DMS 273 treated with DMSO at 0.1 percent for 48 hours (cell line): Measurements from ENCODE around the gene GAPVD1.
"Not testable (repeated sequence)": the region's sequence is repeated elsewhere in the genome, so short reads cannot be mapped to it uniquely, and the experiment has no call there.

ENCODE experiments used
- DNase-seq: peaks from one replicate; lab custom pipeline; 2025; lab: John Stamatoyannopoulos, UW

The GAPVD1 gene

GRCh38 chr9:125316359-125316758 is 54.7 kb downstream of the GAPVD1 start:
- not testable (repeated sequence) for DNase-seq

DNA sequence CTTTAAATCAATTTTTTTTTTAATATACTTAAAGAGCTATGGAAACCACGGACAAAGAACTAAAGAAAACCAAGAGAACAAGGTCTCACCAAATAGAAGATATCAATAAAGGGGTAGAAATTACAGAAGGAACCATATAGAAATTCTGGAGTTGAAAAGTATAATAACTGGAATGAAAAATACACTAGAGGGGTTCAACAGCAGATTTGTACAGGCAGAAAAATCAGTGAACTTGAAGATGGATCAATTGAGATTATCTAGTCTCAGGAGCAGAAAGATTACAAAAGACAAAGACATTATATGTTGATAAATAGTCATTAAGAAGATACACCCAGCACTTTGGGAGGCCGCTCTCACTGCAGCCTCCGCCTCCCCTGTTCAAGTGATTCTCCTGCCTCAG is 56.1 kb downstream of the GAPVD1 start:
- no peak for DNase-seq

- DNase-seq: no peak
Measured at GRCh38 chr9:125321496-125321895, 59.9 kb downstream of the GAPVD1 start.

GRCh38 chr9:125323615-125324014 is 62.0 kb downstream of the GAPVD1 start:
- DNase-seq: no peak

- no peak for DNase-seq
Measured at GRCh38 chr9:125325826-125326225, 64.2 kb downstream of the GAPVD1 start.

GRCh38 chr9:125329978-125330377 is 68.4 kb downstream of the GAPVD1 start:
- DNase-seq: no peak

DNA sequence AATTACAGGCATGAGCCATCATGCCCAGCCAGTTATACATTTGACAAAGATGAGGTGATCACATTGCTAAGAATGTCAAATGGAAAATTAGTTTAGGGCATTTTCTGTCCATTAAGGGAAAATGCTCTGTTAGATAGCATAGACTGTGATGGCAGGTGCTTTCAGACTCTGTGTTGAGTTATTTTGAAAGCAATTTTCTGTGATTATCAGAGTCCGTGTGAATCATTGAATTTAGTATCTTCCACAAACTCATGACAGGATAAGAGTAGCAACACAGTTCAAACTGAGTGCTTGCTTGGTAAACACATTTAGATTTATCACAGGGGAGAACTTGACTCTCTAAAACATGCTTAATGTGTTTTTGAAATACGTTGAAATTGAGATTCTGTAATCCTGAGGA is 69.0 kb downstream of the GAPVD1 start:
- DNase-seq: no peak

GRCh38 chr9:125332527-125332926 is 70.9 kb downstream of the GAPVD1 start:
- no peak for DNase-seq

GRCh38 chr9:125337236-125337635 is 75.6 kb downstream of the GAPVD1 start:
- no peak for DNase-seq

- DNase-seq: no peak
Measured at GRCh38 chr9:125338929-125339328, 77.3 kb downstream of the GAPVD1 start.

DNA sequence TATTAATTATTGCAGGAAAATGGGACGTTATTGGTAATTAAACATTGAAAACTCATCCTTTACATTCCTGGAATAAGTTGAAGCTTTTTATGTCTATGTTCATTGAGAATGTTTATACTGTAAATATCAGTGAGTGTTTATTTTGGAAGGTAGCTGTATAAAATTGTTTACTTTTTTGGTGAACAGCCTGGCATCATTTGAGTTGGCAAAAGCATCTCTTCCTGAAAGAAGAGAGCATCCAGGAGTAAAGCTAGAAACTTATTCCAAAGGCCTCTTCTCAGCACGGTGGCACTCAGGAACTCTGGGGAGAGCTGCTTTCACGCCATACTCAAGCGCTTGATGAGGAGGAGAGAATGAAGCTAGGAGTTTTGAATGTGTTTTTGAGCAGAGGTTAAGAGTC is 79.9 kb downstream of the GAPVD1 start:
- no peak for DNase-seq

- no peak for DNase-seq
Measured at GRCh38 chr9:125343518-125344275, 82.1 kb downstream of the GAPVD1 start.

GRCh38 chr9:125346080-125346732 is 84.6 kb downstream of the GAPVD1 start:
- DNase-seq: no peak

GRCh38 chr9:125355601-125356000 is 94.0 kb downstream of the GAPVD1 start:
- no peak for DNase-seq

DNA sequence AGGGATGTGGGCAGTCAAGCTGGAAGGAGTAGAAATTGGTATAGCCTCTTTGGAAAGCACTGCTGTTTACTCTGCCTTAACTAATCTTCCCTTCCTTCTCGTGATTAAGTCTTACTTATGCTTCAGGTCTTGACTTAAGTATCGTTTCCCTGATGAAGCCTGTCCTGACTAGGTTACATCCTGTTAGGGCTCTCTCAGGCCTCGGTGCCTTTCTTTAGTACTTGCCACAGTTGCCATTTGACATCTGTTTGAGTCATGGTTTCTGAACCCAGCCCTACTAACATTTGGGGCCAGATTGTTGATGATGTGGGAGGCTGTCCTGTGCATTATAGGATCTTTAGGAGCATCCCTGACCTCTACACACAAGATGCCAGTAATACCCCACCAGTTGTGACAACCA is 94.4 kb downstream of the GAPVD1 start:
- DNase-seq: no peak

- DNase-seq: no peak
Measured at GRCh38 chr9:125359011-125359410, 97.4 kb downstream of the GAPVD1 start.

DNA sequence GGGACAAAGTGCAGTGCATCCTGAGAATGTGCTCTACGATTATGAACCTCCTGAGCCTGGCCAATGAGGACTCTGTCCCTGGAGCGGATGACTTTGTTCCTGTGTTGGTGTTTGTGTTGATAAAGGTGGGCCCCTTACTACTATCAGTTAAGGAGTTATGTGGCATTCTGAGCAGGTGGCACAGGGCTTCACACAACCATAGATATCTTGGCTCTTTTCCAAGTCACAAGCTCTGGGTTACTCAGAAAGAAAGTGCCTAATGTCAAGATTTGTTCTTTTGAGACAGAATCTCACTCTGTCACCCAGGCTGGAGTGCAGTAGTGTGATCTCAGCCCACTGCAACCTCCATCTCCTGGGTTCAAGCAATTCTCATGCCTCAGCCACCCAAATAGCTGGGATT is 99.0 kb downstream of the GAPVD1 start:
- DNase-seq: no peak

- peak; percentile 11 for DNase-seq
Measured at GRCh38 chr9:125361837-125362531, 100.4 kb downstream of the GAPVD1 start.

DNA sequence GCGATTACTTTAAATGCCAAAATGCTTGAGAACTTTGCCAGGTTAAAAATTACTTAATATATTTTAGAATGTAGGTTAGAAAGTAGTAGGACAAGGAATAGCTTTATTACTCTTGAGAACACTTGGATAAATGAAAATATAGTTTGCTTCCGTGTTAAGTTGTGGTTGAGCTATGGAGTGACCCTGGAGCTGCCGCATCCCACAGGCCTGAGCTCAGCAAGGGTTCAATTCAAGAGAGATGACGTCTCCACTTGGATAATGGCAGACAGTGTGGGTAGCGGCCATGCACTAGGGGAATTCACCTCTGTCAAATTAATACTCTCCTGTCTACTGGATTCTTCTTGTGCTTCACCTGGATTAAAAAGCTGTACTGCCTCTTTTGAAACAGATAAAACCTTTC is 105.0 kb downstream of the GAPVD1 start:
- DNase-seq: no peak

DNA sequence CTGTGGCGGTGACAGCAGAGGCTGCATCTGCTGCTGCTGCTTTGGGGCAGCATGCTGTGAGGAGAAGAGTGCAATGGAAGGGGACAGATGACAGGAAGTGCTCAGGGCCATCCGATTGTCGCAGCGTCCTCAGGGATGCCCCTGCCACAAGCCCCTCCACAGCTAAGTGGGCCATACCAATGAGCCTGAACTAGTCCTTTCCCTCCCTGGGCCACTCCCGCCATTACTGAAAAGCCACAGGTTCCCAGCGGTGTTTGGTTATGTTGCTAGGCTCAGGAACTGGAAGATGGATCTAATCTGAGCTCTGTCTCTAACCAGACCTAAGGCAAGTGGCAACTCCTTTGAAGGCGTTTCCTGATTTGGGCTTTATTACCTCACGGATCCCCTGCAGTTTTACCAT is 109.2 kb downstream of the GAPVD1 start:
- DNase-seq: no peak

GRCh38 chr9:125372441-125373226 is 111.0 kb downstream of the GAPVD1 start:
- no peak for DNase-seq
